Astrocyte (in vitro differentiated cells and primary cell): ENCODE results near the gene LIPT2. TPM values are rescaled to one million over a fixed set of nuclear protein-coding genes. Genes with fewer than 3 reads are reported as not detected.

Experiments used
- DNase-seq: peaks from one replicate; pipeline ENCODE4 v3.0.0-alpha.2; 2010; ENCODE audit warnings: low read depth
- FAIRE-seq: peaks from 2 replicates; lab custom pipeline; 2011; peaks lifted over from hg19 to GRCh38; lab: Jason Lieb, UNC
- H2AFZ ChIP-seq: 2 replicates; pipeline ENCODE4 v1.6.0; 2012; ENCODE audit warnings: low read depth, low read length, inconsistent platforms
- H3K27ac ChIP-seq: 2 replicates; pipeline ENCODE4 v1.5.1; 2011; ENCODE audit warnings: low read depth, low read length, inconsistent platforms
- H3K27me3 ChIP-seq: 2 replicates; pipeline ENCODE4 v1.6.0; 2011; ENCODE audit warnings: low read length, inconsistent platforms; ENCODE audit not compliant: insufficient read depth
- H3K36me3 ChIP-seq: 2 replicates; pipeline ENCODE4 v1.5.1; 2011; ENCODE audit warnings: low read length, inconsistent platforms; ENCODE audit not compliant: insufficient read depth
- H3K4me1 ChIP-seq: 2 replicates; pipeline ENCODE4 v1.5.1; 2011; ENCODE audit warnings: low read length, inconsistent platforms; ENCODE audit not compliant: insufficient read depth
- H3K4me2 ChIP-seq: 2 replicates; pipeline ENCODE4 v1.6.0; 2012; ENCODE audit warnings: low read length, inconsistent platforms
- H3K4me3 ChIP-seq: 2 replicates; pipeline ENCODE4 v1.5.1; 2011; ENCODE audit warnings: low read depth, mild to moderate bottlenecking, low read length, inconsistent platforms; ENCODE audit not compliant: insufficient read depth
- H3K79me2 ChIP-seq: 2 replicates; pipeline ENCODE4 v1.6.0; 2012; ENCODE audit warnings: mild to moderate bottlenecking, low read length, inconsistent platforms; ENCODE audit not compliant: insufficient read depth
- H3K9ac ChIP-seq: 2 replicates; pipeline ENCODE4 v1.6.0; 2012; ENCODE audit warnings: mild to moderate bottlenecking, low read length, inconsistent platforms
- H3K9me3 ChIP-seq: 2 replicates; pipeline ENCODE4 v1.5.1; 2012; ENCODE audit warnings: low read depth, mild to moderate bottlenecking, low read length, inconsistent platforms; ENCODE audit not compliant: insufficient read depth
- H4K20me1 ChIP-seq: 2 replicates; pipeline ENCODE4 v1.6.0; 2012; ENCODE audit warnings: low read length, inconsistent platforms; ENCODE audit not compliant: insufficient read depth
- H3K27ac Mint-ChIP-seq: one replicate; pipeline ENCODE4 v1.8.0; 2021; ENCODE audit warnings: mild to moderate bottlenecking, mixed read lengths; ENCODE audit not compliant: unreplicated experiment
- H3K27me3 Mint-ChIP-seq: one replicate; pipeline ENCODE4 v1.8.0; 2021; ENCODE audit warnings: low read depth, mixed read lengths; ENCODE audit not compliant: unreplicated experiment
- H3K36me3 Mint-ChIP-seq: one replicate; pipeline ENCODE4 v1.8.0; 2021; ENCODE audit warnings: low read depth, mixed read lengths; ENCODE audit not compliant: unreplicated experiment
- H3K4me1 Mint-ChIP-seq: one replicate; pipeline ENCODE4 v1.8.0; 2021; ENCODE audit warnings: low read depth, mixed read lengths; ENCODE audit not compliant: unreplicated experiment
- H3K4me3 Mint-ChIP-seq: one replicate; pipeline ENCODE4 v1.8.0; 2021; ENCODE audit warnings: mild to moderate bottlenecking, moderate library complexity, mixed read lengths; ENCODE audit not compliant: unreplicated experiment
- H3K9me3 Mint-ChIP-seq: one replicate; pipeline ENCODE4 v1.8.0; 2021; ENCODE audit warnings: mild to moderate bottlenecking, mixed read lengths; ENCODE audit not compliant: unreplicated experiment
- CTCF ChIP-seq: IDR thresholded peaks from 2 replicates; pipeline ENCODE4 v1.5.1; 2011; ENCODE audit warnings: low read depth, mild to moderate bottlenecking, inconsistent platforms, low read length, moderate library complexity; ENCODE audit not compliant: insufficient read depth
- EZH2 ChIP-seq: IDR thresholded peaks from 2 replicates; pipeline ENCODE4 v1.6.1; 2012; ENCODE audit warnings: mild to moderate bottlenecking, low read length, inconsistent platforms; ENCODE audit not compliant: insufficient read depth
- total RNA-seq: library from RNA; stranded (reverse); gene quantifications from 2 replicates; pipeline ENCODE4 v1.2.1, GENCODE V29; 2021

Gene LIPT2
- total RNA-seq, 1 donor from 2014 or later: 2.0 TPM

- Histone ChIP-seq H3K9me3 (no peaks in the 10 kb centered on the region), H3K4me3 (no peak overlapping the region), H3K9ac (no peak overlapping the region), H3K4me2 (no peak overlapping the region), H3K27ac (no peak overlapping the region), H3K36me3 (no peaks in the 10 kb centered on the region), H4K20me1 (no peaks in the 10 kb centered on the region), H2AFZ (no peak overlapping the region), H3K79me2 (no peaks in the 10 kb centered on the region), H3K4me1 (no peaks in the 10 kb centered on the region), H3K27me3 (no peaks in the 10 kb centered on the region)
- no peak for DNase-seq
- Mint-ChIP-seq H3K4me3 (no peak overlapping the region), H3K36me3 (no peaks in the 10 kb centered on the region), H3K9me3 (peaks cover 5% of the 10 kb centered on the region), H3K4me1 (peaks cover 5% of the 10 kb centered on the region), H3K27ac (no peak overlapping the region), H3K27me3 (no peaks in the 10 kb centered on the region)
- FAIRE-seq: no peak
- TF ChIP-seq CTCF (no peak), EZH2 (no peak)
Measured at GRCh38 chr11:74506823-74507222, 13.3 kb upstream of the LIPT2 start.

GRCh38 chr11:74505911-74506310, 12.4 kb upstream of the LIPT2 start:
- H3K27ac ChIP-seq: no peak overlapping the region
- H3K4me3 ChIP-seq: no peak overlapping the region
- no peaks in the 10 kb centered on the region for H3K27me3 ChIP-seq
- H3K79me2 ChIP-seq: no peaks in the 10 kb centered on the region
- Mint-ChIP-seq H3K36me3 (no peaks in the 10 kb centered on the region), H3K4me3 (no peak overlapping the region), H3K27me3 (no peaks in the 10 kb centered on the region), H3K27ac (no peak overlapping the region), H3K9me3 (peaks cover 5% of the 10 kb centered on the region), H3K4me1 (peaks cover 5% of the 10 kb centered on the region)
- H3K36me3 ChIP-seq: no peaks in the 10 kb centered on the region
- DNase-seq (no peak), FAIRE-seq (no peak)
- H3K9ac ChIP-seq: no peak overlapping the region
- no peaks in the 10 kb centered on the region for H4K20me1 ChIP-seq
- H2AFZ ChIP-seq: no peak overlapping the region
- no peaks in the 10 kb centered on the region for H3K9me3 ChIP-seq
- H3K4me1 ChIP-seq: no peaks in the 10 kb centered on the region
- TF ChIP-seq CTCF (no peak), EZH2 (no peak)
- H3K4me2 ChIP-seq: no peak overlapping the region

GRCh38 chr11:74504100-74504691, 10.7 kb upstream of the LIPT2 start:
- no peak for FAIRE-seq
- Mint-ChIP-seq H3K4me1 (peaks cover 5% of the 10 kb centered on the region), H3K36me3 (no peaks in the 10 kb centered on the region), H3K27me3 (no peaks in the 10 kb centered on the region), H3K4me3 (no peak overlapping the region), H3K27ac (no peak overlapping the region), H3K9me3 (peaks cover 5% of the 10 kb centered on the region)
- Histone ChIP-seq H3K9ac (no peak overlapping the region), H3K4me3 (no peak overlapping the region), H3K36me3 (no peaks in the 10 kb centered on the region), H2AFZ (no peak overlapping the region), H3K9me3 (no peaks in the 10 kb centered on the region), H4K20me1 (no peaks in the 10 kb centered on the region), H3K4me1 (no peaks in the 10 kb centered on the region), H3K4me2 (no peak overlapping the region), H3K27me3 (no peaks in the 10 kb centered on the region), H3K27ac (no peak overlapping the region), H3K79me2 (no peaks in the 10 kb centered on the region)
- no peak for DNase-seq
- no peak for TF ChIP-seq CTCF
